Measurements from ENCODE around the gene ESM1. TPM values are rescaled to one million over a fixed set of nuclear protein-coding genes. Genes with fewer than 3 reads are reported as not detected.

Gene ESM1
- total and polyA plus RNA-seq, 9 of the 15 experiments (the other 6 are each of a cell fraction or from before 2014, with no cell fraction given), result not detected

DNA sequence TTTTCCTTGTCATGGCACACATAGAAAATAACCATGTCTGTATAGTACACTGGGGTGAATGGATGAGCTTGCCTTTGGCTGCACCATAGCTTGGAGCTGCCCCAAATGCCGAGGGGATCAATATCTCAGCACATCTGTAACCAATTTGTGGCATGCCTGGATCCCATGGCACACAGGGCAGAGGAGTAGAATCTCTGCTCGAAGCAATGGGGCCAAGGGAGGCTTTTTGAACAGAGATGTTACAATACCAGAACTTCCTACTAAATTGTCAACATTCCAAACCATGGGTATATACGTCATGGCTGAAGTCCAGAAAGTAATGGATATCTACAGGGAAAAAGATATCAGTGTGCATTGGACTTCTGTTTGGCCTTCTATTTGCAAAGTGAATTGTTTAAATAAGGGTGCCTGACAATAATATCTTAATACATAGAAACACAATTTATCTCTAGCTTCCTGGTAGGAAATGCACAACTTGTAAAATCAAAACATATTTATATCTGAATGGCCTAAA, 39.0 kb downstream of the ESM1 start (continued):
- TF ChIP-seq, protein P1, sequence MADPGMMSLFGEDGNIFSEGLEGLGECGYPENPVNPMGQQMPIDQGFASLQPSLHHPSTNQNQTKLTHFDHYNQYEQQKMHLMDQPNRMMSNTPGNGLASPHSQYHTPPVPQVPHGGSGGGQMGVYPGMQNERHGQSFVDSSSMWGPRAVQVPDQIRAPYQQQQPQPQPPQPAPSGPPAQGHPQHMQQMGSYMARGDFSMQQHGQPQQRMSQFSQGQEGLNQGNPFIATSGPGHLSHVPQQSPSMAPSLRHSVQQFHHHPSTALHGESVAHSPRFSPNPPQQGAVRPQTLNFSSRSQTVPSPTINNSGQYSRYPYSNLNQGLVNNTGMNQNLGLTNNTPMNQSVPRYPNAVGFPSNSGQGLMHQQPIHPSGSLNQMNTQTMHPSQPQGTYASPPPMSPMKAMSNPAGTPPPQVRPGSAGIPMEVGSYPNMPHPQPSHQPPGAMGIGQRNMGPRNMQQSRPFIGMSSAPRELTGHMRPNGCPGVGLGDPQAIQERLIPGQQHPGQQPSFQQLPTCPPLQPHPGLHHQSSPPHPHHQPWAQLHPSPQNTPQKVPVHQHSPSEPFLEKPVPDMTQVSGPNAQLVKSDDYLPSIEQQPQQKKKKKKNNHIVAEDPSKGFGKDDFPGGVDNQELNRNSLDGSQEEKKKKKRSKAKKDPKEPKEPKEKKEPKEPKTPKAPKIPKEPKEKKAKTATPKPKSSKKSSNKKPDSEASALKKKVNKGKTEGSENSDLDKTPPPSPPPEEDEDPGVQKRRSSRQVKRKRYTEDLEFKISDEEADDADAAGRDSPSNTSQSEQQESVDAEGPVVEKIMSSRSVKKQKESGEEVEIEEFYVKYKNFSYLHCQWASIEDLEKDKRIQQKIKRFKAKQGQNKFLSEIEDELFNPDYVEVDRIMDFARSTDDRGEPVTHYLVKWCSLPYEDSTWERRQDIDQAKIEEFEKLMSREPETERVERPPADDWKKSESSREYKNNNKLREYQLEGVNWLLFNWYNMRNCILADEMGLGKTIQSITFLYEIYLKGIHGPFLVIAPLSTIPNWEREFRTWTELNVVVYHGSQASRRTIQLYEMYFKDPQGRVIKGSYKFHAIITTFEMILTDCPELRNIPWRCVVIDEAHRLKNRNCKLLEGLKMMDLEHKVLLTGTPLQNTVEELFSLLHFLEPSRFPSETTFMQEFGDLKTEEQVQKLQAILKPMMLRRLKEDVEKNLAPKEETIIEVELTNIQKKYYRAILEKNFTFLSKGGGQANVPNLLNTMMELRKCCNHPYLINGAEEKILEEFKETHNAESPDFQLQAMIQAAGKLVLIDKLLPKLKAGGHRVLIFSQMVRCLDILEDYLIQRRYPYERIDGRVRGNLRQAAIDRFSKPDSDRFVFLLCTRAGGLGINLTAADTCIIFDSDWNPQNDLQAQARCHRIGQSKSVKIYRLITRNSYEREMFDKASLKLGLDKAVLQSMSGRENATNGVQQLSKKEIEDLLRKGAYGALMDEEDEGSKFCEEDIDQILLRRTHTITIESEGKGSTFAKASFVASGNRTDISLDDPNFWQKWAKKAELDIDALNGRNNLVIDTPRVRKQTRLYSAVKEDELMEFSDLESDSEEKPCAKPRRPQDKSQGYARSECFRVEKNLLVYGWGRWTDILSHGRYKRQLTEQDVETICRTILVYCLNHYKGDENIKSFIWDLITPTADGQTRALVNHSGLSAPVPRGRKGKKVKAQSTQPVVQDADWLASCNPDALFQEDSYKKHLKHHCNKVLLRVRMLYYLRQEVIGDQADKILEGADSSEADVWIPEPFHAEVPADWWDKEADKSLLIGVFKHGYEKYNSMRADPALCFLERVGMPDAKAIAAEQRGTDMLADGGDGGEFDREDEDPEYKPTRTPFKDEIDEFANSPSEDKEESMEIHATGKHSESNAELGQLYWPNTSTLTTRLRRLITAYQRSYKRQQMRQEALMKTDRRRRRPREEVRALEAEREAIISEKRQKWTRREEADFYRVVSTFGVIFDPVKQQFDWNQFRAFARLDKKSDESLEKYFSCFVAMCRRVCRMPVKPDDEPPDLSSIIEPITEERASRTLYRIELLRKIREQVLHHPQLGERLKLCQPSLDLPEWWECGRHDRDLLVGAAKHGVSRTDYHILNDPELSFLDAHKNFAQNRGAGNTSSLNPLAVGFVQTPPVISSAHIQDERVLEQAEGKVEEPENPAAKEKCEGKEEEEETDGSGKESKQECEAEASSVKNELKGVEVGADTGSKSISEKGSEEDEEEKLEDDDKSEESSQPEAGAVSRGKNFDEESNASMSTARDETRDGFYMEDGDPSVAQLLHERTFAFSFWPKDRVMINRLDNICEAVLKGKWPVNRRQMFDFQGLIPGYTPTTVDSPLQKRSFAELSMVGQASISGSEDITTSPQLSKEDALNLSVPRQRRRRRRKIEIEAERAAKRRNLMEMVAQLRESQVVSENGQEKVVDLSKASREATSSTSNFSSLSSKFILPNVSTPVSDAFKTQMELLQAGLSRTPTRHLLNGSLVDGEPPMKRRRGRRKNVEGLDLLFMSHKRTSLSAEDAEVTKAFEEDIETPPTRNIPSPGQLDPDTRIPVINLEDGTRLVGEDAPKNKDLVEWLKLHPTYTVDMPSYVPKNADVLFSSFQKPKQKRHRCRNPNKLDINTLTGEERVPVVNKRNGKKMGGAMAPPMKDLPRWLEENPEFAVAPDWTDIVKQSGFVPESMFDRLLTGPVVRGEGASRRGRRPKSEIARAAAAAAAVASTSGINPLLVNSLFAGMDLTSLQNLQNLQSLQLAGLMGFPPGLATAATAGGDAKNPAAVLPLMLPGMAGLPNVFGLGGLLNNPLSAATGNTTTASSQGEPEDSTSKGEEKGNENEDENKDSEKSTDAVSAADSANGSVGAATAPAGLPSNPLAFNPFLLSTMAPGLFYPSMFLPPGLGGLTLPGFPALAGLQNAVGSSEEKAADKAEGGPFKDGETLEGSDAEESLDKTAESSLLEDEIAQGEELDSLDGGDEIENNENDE (IDR thresholded peaks at IDR 0.05; ENCODE audit: low read depth, low read length), result no peak
- no peak for TF ChIP-seq MXI1 (IDR thresholded peaks at IDR 0.05; ENCODE audit: low read depth, low read length)
- TF ChIP-seq, protein P2, sequence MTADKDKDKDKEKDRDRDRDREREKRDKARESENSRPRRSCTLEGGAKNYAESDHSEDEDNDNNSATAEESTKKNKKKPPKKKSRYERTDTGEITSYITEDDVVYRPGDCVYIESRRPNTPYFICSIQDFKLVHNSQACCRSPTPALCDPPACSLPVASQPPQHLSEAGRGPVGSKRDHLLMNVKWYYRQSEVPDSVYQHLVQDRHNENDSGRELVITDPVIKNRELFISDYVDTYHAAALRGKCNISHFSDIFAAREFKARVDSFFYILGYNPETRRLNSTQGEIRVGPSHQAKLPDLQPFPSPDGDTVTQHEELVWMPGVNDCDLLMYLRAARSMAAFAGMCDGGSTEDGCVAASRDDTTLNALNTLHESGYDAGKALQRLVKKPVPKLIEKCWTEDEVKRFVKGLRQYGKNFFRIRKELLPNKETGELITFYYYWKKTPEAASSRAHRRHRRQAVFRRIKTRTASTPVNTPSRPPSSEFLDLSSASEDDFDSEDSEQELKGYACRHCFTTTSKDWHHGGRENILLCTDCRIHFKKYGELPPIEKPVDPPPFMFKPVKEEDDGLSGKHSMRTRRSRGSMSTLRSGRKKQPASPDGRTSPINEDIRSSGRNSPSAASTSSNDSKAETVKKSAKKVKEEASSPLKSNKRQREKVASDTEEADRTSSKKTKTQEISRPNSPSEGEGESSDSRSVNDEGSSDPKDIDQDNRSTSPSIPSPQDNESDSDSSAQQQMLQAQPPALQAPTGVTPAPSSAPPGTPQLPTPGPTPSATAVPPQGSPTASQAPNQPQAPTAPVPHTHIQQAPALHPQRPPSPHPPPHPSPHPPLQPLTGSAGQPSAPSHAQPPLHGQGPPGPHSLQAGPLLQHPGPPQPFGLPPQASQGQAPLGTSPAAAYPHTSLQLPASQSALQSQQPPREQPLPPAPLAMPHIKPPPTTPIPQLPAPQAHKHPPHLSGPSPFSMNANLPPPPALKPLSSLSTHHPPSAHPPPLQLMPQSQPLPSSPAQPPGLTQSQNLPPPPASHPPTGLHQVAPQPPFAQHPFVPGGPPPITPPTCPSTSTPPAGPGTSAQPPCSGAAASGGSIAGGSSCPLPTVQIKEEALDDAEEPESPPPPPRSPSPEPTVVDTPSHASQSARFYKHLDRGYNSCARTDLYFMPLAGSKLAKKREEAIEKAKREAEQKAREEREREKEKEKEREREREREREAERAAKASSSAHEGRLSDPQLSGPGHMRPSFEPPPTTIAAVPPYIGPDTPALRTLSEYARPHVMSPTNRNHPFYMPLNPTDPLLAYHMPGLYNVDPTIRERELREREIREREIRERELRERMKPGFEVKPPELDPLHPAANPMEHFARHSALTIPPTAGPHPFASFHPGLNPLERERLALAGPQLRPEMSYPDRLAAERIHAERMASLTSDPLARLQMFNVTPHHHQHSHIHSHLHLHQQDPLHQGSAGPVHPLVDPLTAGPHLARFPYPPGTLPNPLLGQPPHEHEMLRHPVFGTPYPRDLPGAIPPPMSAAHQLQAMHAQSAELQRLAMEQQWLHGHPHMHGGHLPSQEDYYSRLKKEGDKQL (CRISPR knock-in tag; IDR thresholded peaks at IDR 0.05; ENCODE audit: borderline replicate concordance), result no peak
- TF ChIP-seq, protein P3, sequence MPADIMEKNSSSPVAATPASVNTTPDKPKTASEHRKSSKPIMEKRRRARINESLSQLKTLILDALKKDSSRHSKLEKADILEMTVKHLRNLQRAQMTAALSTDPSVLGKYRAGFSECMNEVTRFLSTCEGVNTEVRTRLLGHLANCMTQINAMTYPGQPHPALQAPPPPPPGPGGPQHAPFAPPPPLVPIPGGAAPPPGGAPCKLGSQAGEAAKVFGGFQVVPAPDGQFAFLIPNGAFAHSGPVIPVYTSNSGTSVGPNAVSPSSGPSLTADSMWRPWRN (IDR thresholded peaks at IDR 0.05; ENCODE audit: low read depth), result no peak
- TF ChIP-seq FOXP1 (CRISPR knock-in tag; IDR thresholded peaks at IDR 0.05), result no peak
- no peak for TF ChIP-seq NRF1 (conservative IDR thresholded peaks at IDR 0.05 in 1 of 2, IDR thresholded peaks at IDR 0.05 in 1 of 2)
- no peak for TF ChIP-seq ZNF384 (IDR thresholded peaks at IDR 0.05; ENCODE audit: low read depth, low read length)
- TF ChIP-seq, protein P4, sequence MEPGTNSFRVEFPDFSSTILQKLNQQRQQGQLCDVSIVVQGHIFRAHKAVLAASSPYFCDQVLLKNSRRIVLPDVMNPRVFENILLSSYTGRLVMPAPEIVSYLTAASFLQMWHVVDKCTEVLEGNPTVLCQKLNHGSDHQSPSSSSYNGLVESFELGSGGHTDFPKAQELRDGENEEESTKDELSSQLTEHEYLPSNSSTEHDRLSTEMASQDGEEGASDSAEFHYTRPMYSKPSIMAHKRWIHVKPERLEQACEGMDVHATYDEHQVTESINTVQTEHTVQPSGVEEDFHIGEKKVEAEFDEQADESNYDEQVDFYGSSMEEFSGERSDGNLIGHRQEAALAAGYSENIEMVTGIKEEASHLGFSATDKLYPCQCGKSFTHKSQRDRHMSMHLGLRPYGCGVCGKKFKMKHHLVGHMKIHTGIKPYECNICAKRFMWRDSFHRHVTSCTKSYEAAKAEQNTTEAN (CRISPR knock-in tag; IDR thresholded peaks at IDR 0.05), result no peak
